Measurements from ENCODE around the gene ZNF296. TPM values are rescaled to one million over a fixed set of nuclear protein-coding genes. Genes with fewer than 3 reads are reported as not detected.
A peak's percentile ranks its signal among the peaks of the same experiment; 100 is the strongest.

Gene ZNF296
- total and polyA plus RNA-seq, 2 of the 13 experiments (the other 11 are each of a cell fraction or from before 2014, with no cell fraction given) = 0.26 to 0.62 TPM

GRCh38 chr19:45038931-45039893, 37.1 kb downstream of the ZNF296 start, which contains the start of gene CLASRP (continued):
- TF ChIP-seq ZNF382 (CRISPR knock-in tag; IDR thresholded peaks at IDR 0.05; ENCODE audit: borderline replicate concordance) (no peak), ZNF713 (CRISPR knock-in tag; IDR thresholded peaks at IDR 0.05) (no peak), ARID4A (CRISPR knock-in tag; IDR thresholded peaks at IDR 0.05; ENCODE audit: borderline replicate concordance) (peak; percentile 96), NAIF1 (CRISPR knock-in tag; IDR thresholded peaks at IDR 0.05; ENCODE audit: borderline replicate concordance) (no peak), ZNF256 (CRISPR knock-in tag; conservative IDR thresholded peaks at IDR 0.05) (0 out of 2 replicates have a peak, but pooled peaks have one; percentile 16), POLR2AphosphoS5 (IDR thresholded peaks at IDR 0.05; ENCODE audit: low read depth, low read length) (peak; percentile 88), MED13 (CRISPR knock-in tag; IDR thresholded peaks at IDR 0.05) (peak; percentile 80; the same call in 1 of the 2 replicates), KLF16 (CRISPR knock-in tag; IDR thresholded peaks at IDR 0.05) (peak in 1 of 2 experiments; percentile 85; a peak in 2 of 4 replicates), ZNF12 (CRISPR knock-in tag; IDR thresholded peaks at IDR 0.05) (no peak), MAFG (CRISPR knock-in tag; IDR thresholded peaks at IDR 0.05) (no peak), ASH2L (IDR thresholded peaks at IDR 0.05; ENCODE audit: insufficient read length, low read depth, low read length) (peak; percentile 90), HOXA3 (CRISPR knock-in tag; IDR thresholded peaks at IDR 0.05) (peak; percentile 87), REPIN1 (CRISPR knock-in tag; IDR thresholded peaks at IDR 0.05; ENCODE audit: borderline replicate concordance, low read depth) (no peak), ZKSCAN5 (CRISPR knock-in tag; IDR thresholded peaks at IDR 0.05) (no peak), ZNF264 (CRISPR knock-in tag; IDR thresholded peaks at IDR 0.05) (peak; percentile 86), RARA (CRISPR knock-in tag; IDR thresholded peaks at IDR 0.05) (no peak), TERF1 (CRISPR knock-in tag; IDR thresholded peaks at IDR 0.05) (no peak), EHMT2 (IDR thresholded peaks at IDR 0.05; ENCODE audit: borderline replicate concordance, low read depth, low read length) (no peak), MLX (CRISPR knock-in tag; IDR thresholded peaks at IDR 0.05) (no peak), SOX13 (IDR thresholded peaks at IDR 0.05) (no peak), SOX13 (CRISPR knock-in tag; conservative IDR thresholded peaks at IDR 0.05 in 1 of 2, IDR thresholded peaks at IDR 0.05 in 1 of 2) (no peak), ZFAT (CRISPR knock-in tag; conservative IDR thresholded peaks at IDR 0.05) (no peak), ZEB1 (IDR thresholded peaks at IDR 0.05; ENCODE audit: insufficient replicate concordance, low read depth) (no peak)
- TF ChIP-seq, protein P1, sequence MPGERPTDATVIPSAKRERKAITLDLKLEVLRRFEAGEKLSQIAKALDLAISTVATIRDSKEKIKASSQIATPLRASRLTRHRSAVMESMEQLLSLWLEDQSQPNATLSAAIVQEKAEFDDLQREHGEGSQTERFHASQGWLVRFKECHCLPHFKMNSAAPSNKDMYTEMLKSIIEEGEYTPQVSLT (CRISPR knock-in tag; IDR thresholded peaks at IDR 0.05; ENCODE audit: borderline replicate concordance, low read depth) = no peak
